Prostate gland (tissue), 2 donors: ENCODE results near the gene DRD3.

ENCODE experiments used
- CTCF ChIP-seq, 4 experiments: fragments of 200-600 bp in 2 of 4; fragments of 450-650 bp in 2 of 4; sonication (generic) in 2 of 4; IDR thresholded peaks; 1 replicate in 3 of 4; 2 replicates in 1 of 4; pipeline ENCODE4 v1.5.1; 2016 to 2019; ENCODE audit warnings: antibody characterized with exemption in 4 of 4, mild to moderate bottlenecking in 2 of 4, moderate library complexity in 2 of 4
- POLR2A ChIP-seq: fragments of 450-650 bp; IDR thresholded peaks from one replicate; pipeline ENCODE4 v1.6.1; 2016; ENCODE audit warnings: antibody characterized with exemption, mild to moderate bottlenecking
- POLR2AphosphoS5 ChIP-seq: sonication (generic); formaldehyde crosslinking; IDR thresholded peaks from one replicate; pipeline ENCODE4 v1.6.1; 2017; ENCODE audit warnings: antibody characterized with exemption

GRCh38 chr3:114078126-114078525, 100.7 kb downstream of the DRD3 start:
- TF ChIP-seq POLR2A (no peak), CTCF (IDR thresholded peaks at IDR 0.05) (no peak), POLR2AphosphoS5 (no peak)
